HepG2 (cell line): ENCODE measurements around the gene MDP1. TPM values are rescaled to one million over a fixed set of nuclear protein-coding genes. Genes with fewer than 3 reads are reported as not detected.

ENCODE experiments used
- EHMT2 ChIP-seq: fragments of 200-600 bp; sonication (generic); IDR thresholded peaks from 2 replicates; pipeline ENCODE4 v1.7.0; 2017; ENCODE audit warnings: antibody characterized with exemption, low read depth, low read length, borderline replicate concordance
- ETS1 ChIP-seq: sonication (generic); formaldehyde crosslinking; IDR thresholded peaks from 2 replicates; pipeline ENCODE4 v1.4.0; 2020; ENCODE audit warnings: missing genetic modification reagents
- FOXJ3 ChIP-seq: sonication (generic); formaldehyde crosslinking; IDR thresholded peaks from 2 replicates; pipeline ENCODE4 v1.4.0; 2020; ENCODE audit warnings: missing genetic modification reagents, mild to moderate bottlenecking, borderline replicate concordance
- HBP1 ChIP-seq: IDR thresholded peaks from 2 replicates; pipeline ENCODE4 v1.6.1; 2016; ENCODE audit warnings: low read depth, control low read depth
- HNRNPH1 ChIP-seq: fragments of 200-400 bp; formaldehyde crosslinking; optimal IDR thresholded peaks from 2 replicates; pipeline ENCODE3; 2017; ENCODE audit warnings: mild to moderate bottlenecking, low read depth, low read length
- HOXA5 ChIP-seq: sonication (generic); formaldehyde crosslinking; IDR thresholded peaks from 2 replicates; pipeline ENCODE4 v1.4.0; 2020; ENCODE audit warnings: missing genetic modification reagents
- JDP2 ChIP-seq: sonication (generic); formaldehyde crosslinking; IDR thresholded peaks from 2 replicates; pipeline ENCODE4 v1.8.1; 2022; ENCODE audit warnings: missing genetic modification reagents, borderline replicate concordance
- MTERF4 ChIP-seq: sonication (generic); formaldehyde crosslinking; IDR thresholded peaks from 2 replicates; pipeline ENCODE4 v1.8.0; 2023; ENCODE audit warnings: mild to moderate bottlenecking, missing genetic modification reagents
- MXD4 ChIP-seq: IDR thresholded peaks from 2 replicates; pipeline ENCODE4 v1.6.1; 2016; ENCODE audit warnings: mild to moderate bottlenecking, missing biosample characterization, missing genetic modification reagents
- MYNN ChIP-seq: sonication (generic); formaldehyde crosslinking; IDR thresholded peaks from 2 replicates; pipeline ENCODE4 v1.4.0; 2020; ENCODE audit warnings: mild to moderate bottlenecking, low read depth, missing genetic modification reagents
- NFE2 ChIP-seq: sonication (generic); formaldehyde crosslinking; IDR thresholded peaks from 2 replicates; pipeline ENCODE4 v1.4.0; 2020; ENCODE audit warnings: missing genetic modification reagents
- ONECUT2 ChIP-seq: sonication (generic); formaldehyde crosslinking; IDR thresholded peaks from 2 replicates; pipeline ENCODE4 v1.4.0; 2020; ENCODE audit warnings: missing genetic modification reagents
- TEF ChIP-seq: sonication (generic); formaldehyde crosslinking; IDR thresholded peaks from 2 replicates; pipeline ENCODE4 v1.5.0; 2020; ENCODE audit warnings: missing genetic modification reagents
- TRIM22 ChIP-seq: fragments of 450-650 bp; IDR thresholded peaks from 2 replicates; pipeline ENCODE4 v1.6.1; 2017
- ZFP36L2 ChIP-seq: sonication (generic); formaldehyde crosslinking; IDR thresholded peaks from 2 replicates; pipeline ENCODE4 v1.4.0; 2020; ENCODE audit warnings: missing genetic modification reagents
- ZFP37 ChIP-seq: sonication (generic); formaldehyde crosslinking; IDR thresholded peaks from 2 replicates; pipeline ENCODE4 v1.4.0; 2020; ENCODE audit warnings: missing genetic modification reagents, borderline replicate concordance
- ZNF136 ChIP-seq: sonication (generic); formaldehyde crosslinking; IDR thresholded peaks from 2 replicates; pipeline ENCODE4 v1.8.1; 2022; ENCODE audit warnings: low read depth, mild to moderate bottlenecking, moderate library complexity, missing genetic modification reagents
- ZNF574 ChIP-seq: sonication (generic); formaldehyde crosslinking; IDR thresholded peaks from 2 replicates; pipeline ENCODE4 v1.4.0; 2020; ENCODE audit warnings: missing genetic modification reagents
- ZNF777 ChIP-seq: sonication (generic); formaldehyde crosslinking; IDR thresholded peaks from 2 replicates; pipeline ENCODE4 v1.4.0; 2020; ENCODE audit warnings: missing genetic modification reagents
- ZNF782 ChIP-seq: sonication (generic); formaldehyde crosslinking; IDR thresholded peaks from 2 replicates; pipeline ENCODE4 v1.4.0; 2020; ENCODE audit warnings: missing genetic modification reagents, mild to moderate bottlenecking, borderline replicate concordance
- ZZZ3 ChIP-seq: sonication (generic); formaldehyde crosslinking; IDR thresholded peaks from 2 replicates; pipeline ENCODE4 v1.4.0; 2020; ENCODE audit warnings: missing genetic modification reagents, mild to moderate bottlenecking, borderline replicate concordance
- polyA plus RNA-seq, 8 experiments: library from polyadenylated mRNA; depleted of rRNA in 3 of 8; stranded (reverse) in 7 of 8; unstranded in 1 of 8; fragments of >200 nt; fragmentation: Illumina TruSeq in 4 of 8; extraction: Trizol in 4 of 8; gene quantifications; 2 replicates each; pipeline versions ENCODE4 v1.2.1 to v1.2.3, GENCODE V29; 2011 to 2016; ENCODE audit warnings: low read depth in 4 of 8, missing spikeins in 1 of 8, mixed read lengths in 1 of 8; ENCODE audit not compliant: insufficient read depth in 1 of 8
- total RNA-seq, 5 experiments: library from RNA; depleted of rRNA; stranded (reverse); fragments of >200 nt; fragmentation: Illumina TruSeq; extraction: Trizol; gene quantifications; 2 replicates each; pipeline ENCODE4 v1.2.3, GENCODE V29; 2016; ENCODE audit warnings: low read depth in 1 of 5

Gene MDP1
- total and polyA plus RNA-seq, 2 of the 13 experiments (the other 11 are each of a cell fraction or from before 2014, with no cell fraction given), result 44.1 to 48.7 TPM

- TF ChIP-seq TEF (CRISPR knock-in tag) (peak; percentile 87), TRIM22 (no peak), ZNF782 (CRISPR knock-in tag) (peak; percentile 99), FOXJ3 (CRISPR knock-in tag) (peak; percentile 77), ETS1 (peak; percentile 98), ZNF777 (CRISPR knock-in tag) (peak; percentile 96), MXD4 (CRISPR knock-in tag) (peak; percentile 97), HBP1 (CRISPR knock-in tag) (peak; percentile 98), ONECUT2 (CRISPR knock-in tag) (peak; percentile 71; the same call in 1 of the 2 replicates), ZFP37 (peak; percentile 72), MYNN (CRISPR knock-in tag) (peak; percentile 96), MTERF4 (peak; percentile 99), NFE2 (CRISPR knock-in tag) (no peak; the same call in 1 of the 2 replicates), EHMT2 (no peak), ZZZ3 (CRISPR knock-in tag) (peak; percentile 99), HOXA5 (CRISPR knock-in tag) (peak; percentile 98), ZFP36L2 (CRISPR knock-in tag) (peak; percentile 89; the same call in 1 of the 2 replicates), ZNF136 (CRISPR knock-in tag) (peak; percentile 100), ZNF574 (CRISPR knock-in tag) (peak; percentile 98), JDP2 (no peak), HNRNPH1 (no peak)
These were observed 20.4 kb downstream of the MDP1 start, which contains the start of gene TM9SF1 (continued) for GRCh38 chr14:24195186-24196070.
